Left ventricle myocardium inferior (tissue), 1 donor: Measurements from ENCODE around the gene UGT8. TPM values are rescaled to one million over a fixed set of nuclear protein-coding genes. Genes with fewer than 3 reads are reported as not detected.
A peak's percentile ranks its signal among the peaks of the same experiment; 100 is the strongest.

Experiments used
- DNase-seq: peaks from one replicate; pipeline ENCODE4 v3.0.0-alpha.2; 2020
- H3K27ac ChIP-seq: fragments of 200-600 bp; replicated peaks from 2 replicates; pipeline ENCODE4 v1.8.0; 2021
- H3K27me3 ChIP-seq: fragments of 200-600 bp; 2 replicates; pipeline ENCODE4 v1.8.0; 2021; ENCODE audit warnings: low read depth
- H3K36me3 ChIP-seq: fragments of 200-600 bp; 2 replicates; pipeline ENCODE4 v1.8.0; 2021
- H3K4me1 ChIP-seq: fragments of 200-600 bp; 2 replicates; pipeline ENCODE4 v1.8.0; 2021
- H3K4me3 ChIP-seq: fragments of 200-600 bp; 2 replicates; pipeline ENCODE4 v1.8.0; 2021; ENCODE audit warnings: mild to moderate bottlenecking, moderate library complexity
- H3K9me3 ChIP-seq: fragments of 200-600 bp; replicated peaks from 2 replicates; pipeline ENCODE4 v1.8.0; 2021
- CTCF ChIP-seq: fragments of 200-600 bp; IDR thresholded peaks from 2 replicates; pipeline ENCODE4 v1.8.0; 2021; ENCODE audit warnings: antibody characterized with exemption, mild to moderate bottlenecking, borderline replicate concordance
- intact Hi-C: fragments of 100-400 bp; cut with micrococcal nuclease; formaldehyde crosslinking; loops from one replicate; pipeline ENCODE4 v1.11.0; 2022
- long read RNA-seq: library from polyadenylated mRNA; unstranded; transcript quantifications from one replicate; pipeline ENCODE4 v2.0.0, GENCODE V29; 2021
- total RNA-seq: library from RNA; stranded (reverse); fragmentation: NEBNext Ultra II Directional; extraction: Animal tissue kit (Norgen Biotek cat#: 25700); gene quantifications from one replicate; pipeline ENCODE4 v1.2.1, GENCODE V29; 2021
- donor health status: DM: no; HTN: yes; CAD: no; lungs with severe emphysema.

UGT8 gene
- not detected for total RNA-seq
- long read RNA-seq, result 0 reads

- DNase-seq, result peak; percentile 18
- H3K4me3 ChIP-seq, result peak within 1 kb of the TSS; percentile 66
- no peaks in the 10 kb centered on the region for H3K9me3 ChIP-seq
- no peak within 1 kb of the TSS for H3K27ac ChIP-seq
- peaks cover 23% of the 10 kb centered on the region for H3K4me1 ChIP-seq
- intact Hi-C loops, result no loop called here
- H3K36me3 ChIP-seq, result no peaks in the 10 kb centered on the region
- no peak for TF ChIP-seq CTCF
- H3K27me3 ChIP-seq, result peaks cover 69% of the 10 kb centered on the region
Observed at GRCh38 chr4:114598191-114599121, at the start of gene UGT8. TSS of gene UGT8 (plus strand) at chr4:114598807. CDS start at chr4:114622881, 24,074 bp downstream.

GRCh38 chr4:114549638-114550037 is 49.0 kb upstream of the UGT8 start:
- intact Hi-C loops, result no loop called here
- TF ChIP-seq CTCF, result no peak
- Histone ChIP-seq H3K36me3 (no peaks in the 10 kb centered on the region), H3K4me1 (no peaks in the 10 kb centered on the region), H3K27me3 (no peaks in the 10 kb centered on the region), H3K27ac (no peak overlapping the region), H3K9me3 (peaks cover 15% of the 10 kb centered on the region), H3K4me3 (no peak overlapping the region)
- DNase-seq, result no peak

GRCh38 chr4:114558446-114559020 is 40.1 kb upstream of the UGT8 start:
- no peak overlapping the region for H3K4me3 ChIP-seq
- no peaks in the 10 kb centered on the region for H3K4me1 ChIP-seq
- H3K9me3 ChIP-seq, result peaks cover 30% of the 10 kb centered on the region
- no peak for TF ChIP-seq CTCF
- intact Hi-C loops, result no loop called here
- no peak for DNase-seq
- no peaks in the 10 kb centered on the region for H3K36me3 ChIP-seq
- no peak overlapping the region for H3K27ac ChIP-seq
- no peaks in the 10 kb centered on the region for H3K27me3 ChIP-seq

- H3K4me3 ChIP-seq, result no peak overlapping the region
- peaks cover 26% of the 10 kb centered on the region for H3K9me3 ChIP-seq
- H3K36me3 ChIP-seq, result no peaks in the 10 kb centered on the region
- intact Hi-C loops, result no loop called here
- H3K27ac ChIP-seq, result no peak overlapping the region
- no peak for DNase-seq
- H3K27me3 ChIP-seq, result no peaks in the 10 kb centered on the region
- no peaks in the 10 kb centered on the region for H3K4me1 ChIP-seq
- TF ChIP-seq CTCF, result no peak
Observed at GRCh38 chr4:114561590-114561989, 37.0 kb upstream of the UGT8 start.

- no peak overlapping the region for H3K27ac ChIP-seq
- no peak overlapping the region for H3K4me3 ChIP-seq
- no peaks in the 10 kb centered on the region for H3K27me3 ChIP-seq
- H3K4me1 ChIP-seq, result no peaks in the 10 kb centered on the region
- no peak for DNase-seq
- intact Hi-C loops, result no loop called here
- H3K9me3 ChIP-seq, result peaks cover 26% of the 10 kb centered on the region
- no peak for TF ChIP-seq CTCF
- H3K36me3 ChIP-seq, result no peaks in the 10 kb centered on the region
Observed at GRCh38 chr4:114562176-114562904, 36.3 kb upstream of the UGT8 start.
